ENCODE results near the gene EHBP1L1.

EHBP1L1 gene

DNA sequence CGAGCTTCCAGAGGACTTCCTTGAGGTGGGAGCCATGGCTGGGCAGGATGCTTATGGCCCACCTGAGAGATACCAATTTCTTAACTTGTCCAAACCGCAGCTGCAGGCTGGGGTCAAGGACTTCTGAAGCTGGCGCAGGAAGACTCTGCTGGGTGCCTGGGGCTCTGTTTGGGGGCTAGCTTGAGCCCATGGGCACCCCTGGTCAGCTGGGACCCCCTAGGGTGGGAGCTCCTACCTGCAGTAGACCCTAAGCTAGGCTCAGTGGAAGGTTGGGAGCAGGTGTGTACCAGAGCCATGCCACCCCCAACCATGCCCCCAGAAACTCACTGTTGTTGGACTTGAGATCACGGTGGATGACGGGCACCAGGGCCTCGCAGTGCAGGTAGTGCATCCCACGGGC, 36.8 kb downstream of the EHBP1L1 start:
- DNase-seq (ENCODE audit: low read depth): no peak
- TF ChIP-seq, protein P1, sequence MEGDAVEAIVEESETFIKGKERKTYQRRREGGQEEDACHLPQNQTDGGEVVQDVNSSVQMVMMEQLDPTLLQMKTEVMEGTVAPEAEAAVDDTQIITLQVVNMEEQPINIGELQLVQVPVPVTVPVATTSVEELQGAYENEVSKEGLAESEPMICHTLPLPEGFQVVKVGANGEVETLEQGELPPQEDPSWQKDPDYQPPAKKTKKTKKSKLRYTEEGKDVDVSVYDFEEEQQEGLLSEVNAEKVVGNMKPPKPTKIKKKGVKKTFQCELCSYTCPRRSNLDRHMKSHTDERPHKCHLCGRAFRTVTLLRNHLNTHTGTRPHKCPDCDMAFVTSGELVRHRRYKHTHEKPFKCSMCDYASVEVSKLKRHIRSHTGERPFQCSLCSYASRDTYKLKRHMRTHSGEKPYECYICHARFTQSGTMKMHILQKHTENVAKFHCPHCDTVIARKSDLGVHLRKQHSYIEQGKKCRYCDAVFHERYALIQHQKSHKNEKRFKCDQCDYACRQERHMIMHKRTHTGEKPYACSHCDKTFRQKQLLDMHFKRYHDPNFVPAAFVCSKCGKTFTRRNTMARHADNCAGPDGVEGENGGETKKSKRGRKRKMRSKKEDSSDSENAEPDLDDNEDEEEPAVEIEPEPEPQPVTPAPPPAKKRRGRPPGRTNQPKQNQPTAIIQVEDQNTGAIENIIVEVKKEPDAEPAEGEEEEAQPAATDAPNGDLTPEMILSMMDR (conservative IDR thresholded peaks at IDR 0.05; ENCODE audit: control insufficient read depth, insufficient read depth, low read depth, low read length): no peak
- peak overlapping the region; percentile 91 for H3K4me3 ChIP-seq (ENCODE audit: control insufficient read depth, low read depth, low read length)

DNA sequence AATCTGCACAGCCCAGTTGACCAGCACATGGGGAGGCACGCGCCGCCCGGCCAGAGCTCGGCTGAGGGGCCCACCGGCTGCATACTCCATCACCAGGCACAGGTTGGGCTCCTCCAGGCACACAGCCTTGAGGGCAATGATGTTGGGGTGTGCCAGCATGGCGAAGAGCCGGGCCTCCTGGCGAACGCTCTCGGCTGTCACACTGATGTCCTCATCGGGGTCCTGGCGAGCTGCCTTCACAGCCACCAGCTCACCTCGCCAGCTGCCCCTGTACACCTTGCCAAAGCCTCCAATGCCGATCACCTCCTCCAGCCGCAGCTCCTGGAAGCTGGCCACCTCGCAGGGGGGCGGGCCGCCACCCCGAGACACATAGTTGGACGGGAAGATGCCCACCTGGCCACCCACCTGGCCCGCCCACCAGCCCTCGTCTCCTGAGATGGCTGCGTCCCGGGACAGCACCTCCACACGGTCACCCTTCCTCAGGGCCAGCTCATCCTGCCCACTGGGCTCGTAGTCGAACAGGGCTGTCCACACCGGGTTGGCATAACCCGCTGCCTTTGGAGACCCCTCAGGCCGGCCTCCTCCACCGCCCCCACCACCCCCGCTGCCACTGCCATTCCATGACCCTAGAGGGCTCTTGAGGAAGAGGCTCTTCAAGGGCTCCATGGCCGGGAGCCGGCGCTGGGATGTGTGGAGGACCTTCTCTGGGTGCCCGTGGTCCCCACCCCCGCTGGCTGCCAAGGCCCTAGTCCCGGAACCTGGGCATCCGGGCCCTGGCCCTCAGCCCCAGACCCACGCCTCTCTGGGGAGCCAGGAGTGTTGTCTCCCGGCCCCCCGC, 37.5 kb downstream of the EHBP1L1 start:
- H3K4me3 ChIP-seq (ENCODE audit: control insufficient read depth, low read depth, low read length): peak overlapping the region; percentile 91
- TF ChIP-seq, protein P1 (conservative IDR thresholded peaks at IDR 0.05; ENCODE audit: control insufficient read depth, insufficient read depth, low read depth, low read length): no peak
- DNase-seq (ENCODE audit: low read depth): no peak

DNA sequence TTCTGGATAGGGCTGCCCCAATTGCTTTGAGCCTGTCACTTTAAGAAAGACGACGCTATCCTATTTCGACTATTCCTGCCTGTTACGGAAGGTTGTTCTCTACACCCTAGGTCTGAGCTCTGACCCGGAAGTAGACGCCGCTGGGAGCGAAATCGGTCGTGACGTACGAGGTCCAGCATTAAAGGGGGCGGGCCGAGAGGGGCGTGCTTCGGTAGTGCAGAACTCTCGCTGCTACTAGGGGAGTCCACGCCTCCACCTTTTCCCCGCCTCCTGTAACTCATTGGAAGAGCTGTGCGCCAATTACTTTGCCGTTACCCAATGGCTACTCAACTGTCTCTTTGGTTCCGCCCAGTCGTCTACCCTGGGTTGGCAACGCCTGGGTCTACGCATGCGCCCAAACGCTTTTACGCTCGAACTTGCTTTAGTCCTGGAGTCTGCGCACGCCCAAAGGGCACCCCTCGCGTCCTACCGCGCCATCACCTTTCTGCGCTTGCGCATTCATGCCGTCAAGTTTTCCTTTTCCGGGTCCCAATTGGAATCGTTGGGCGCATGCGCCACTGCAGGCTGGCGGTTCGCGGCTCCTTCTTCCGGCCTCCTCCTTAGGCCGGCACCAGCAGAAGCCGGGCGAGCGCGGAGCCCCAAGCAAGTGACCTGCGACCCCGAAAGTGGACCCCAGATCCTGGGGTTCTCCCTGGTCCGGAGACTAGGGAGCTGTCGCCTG, 39.5 kb downstream of the EHBP1L1 start, which contains the start of gene PCNX3:
PCNX3 (plus strand) TSS at position 548 of the 721 bp plus-strand sequence. CDS start 536 bp downstream, outside the sequence.
- peak within 1 kb of the TSS; percentile 91 for H3K4me3 ChIP-seq (ENCODE audit: control insufficient read depth, low read depth, low read length)
- TF ChIP-seq, protein P1 (conservative IDR thresholded peaks at IDR 0.05; ENCODE audit: control insufficient read depth, insufficient read depth, low read depth, low read length): no peak
- DNase-seq (ENCODE audit: low read depth): peak; percentile 100

DNA sequence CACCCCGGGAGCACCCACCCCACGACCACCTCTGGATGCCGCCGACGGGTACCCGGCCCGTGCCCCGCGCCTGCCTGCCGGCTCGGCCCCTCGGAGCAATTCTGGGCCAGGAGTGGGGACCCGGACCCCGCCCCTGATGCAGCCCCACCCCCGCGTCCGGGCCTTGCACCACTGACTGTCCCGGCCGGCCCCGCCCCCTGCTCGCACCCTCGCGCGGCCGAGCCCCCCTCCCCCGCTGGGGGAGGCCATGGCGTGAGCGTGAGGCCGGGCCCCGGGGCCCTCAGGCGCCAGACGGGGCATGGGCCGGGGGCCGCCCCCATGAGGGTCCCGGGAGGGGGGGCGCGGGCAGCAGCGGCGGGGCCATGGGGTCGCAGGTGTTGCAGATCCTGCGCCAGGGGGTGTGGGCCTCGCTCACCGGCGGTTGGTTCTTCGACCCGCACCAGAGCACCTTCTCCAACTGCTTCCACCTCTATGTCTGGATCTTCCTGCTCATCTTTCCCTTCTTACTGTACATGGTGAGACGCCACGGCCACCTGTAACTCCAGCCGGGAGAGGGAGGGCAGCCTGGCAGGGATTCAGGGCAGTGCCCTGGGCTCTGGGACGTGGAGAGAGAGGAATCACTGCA, 40.2 kb downstream of the EHBP1L1 start:
- H3K4me3 ChIP-seq (ENCODE audit: control insufficient read depth, low read depth, low read length): peak overlapping the region; percentile 80
- no peak for DNase-seq (ENCODE audit: low read depth)

DNA sequence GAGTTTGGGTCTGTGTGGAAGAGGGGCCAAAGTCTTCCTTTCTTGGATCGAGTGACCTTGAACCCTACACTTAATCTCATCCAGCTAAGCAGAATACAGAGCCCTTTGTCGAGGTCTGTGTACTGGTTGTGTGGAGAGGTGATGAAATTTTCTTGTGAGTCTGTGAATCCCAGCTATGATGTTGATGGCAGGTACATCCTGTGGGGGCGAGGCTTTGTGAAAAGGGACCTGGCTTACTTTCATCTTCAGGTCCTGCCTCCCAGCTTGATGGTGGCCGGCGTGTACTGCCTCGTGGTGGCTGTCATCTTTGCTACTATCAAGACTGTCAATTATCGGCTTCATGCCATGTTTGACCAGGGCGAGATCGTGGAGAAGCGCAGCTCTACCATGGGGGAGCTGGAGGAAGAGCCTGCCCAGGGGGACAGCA, 40.7 kb downstream of the EHBP1L1 start:
- TF ChIP-seq, protein P1 (conservative IDR thresholded peaks at IDR 0.05; ENCODE audit: control insufficient read depth, insufficient read depth, low read depth, low read length): no peak
- peak overlapping the region; percentile 80 for H3K4me3 ChIP-seq (ENCODE audit: control insufficient read depth, low read depth, low read length)
- no peak for DNase-seq (ENCODE audit: low read depth)

More for the DNA sequence above, 40.2 kb downstream of the EHBP1L1 start:
- TF ChIP-seq, protein P1 (conservative IDR thresholded peaks at IDR 0.05; ENCODE audit: control insufficient read depth, insufficient read depth, low read depth, low read length): no peak

DNA sequence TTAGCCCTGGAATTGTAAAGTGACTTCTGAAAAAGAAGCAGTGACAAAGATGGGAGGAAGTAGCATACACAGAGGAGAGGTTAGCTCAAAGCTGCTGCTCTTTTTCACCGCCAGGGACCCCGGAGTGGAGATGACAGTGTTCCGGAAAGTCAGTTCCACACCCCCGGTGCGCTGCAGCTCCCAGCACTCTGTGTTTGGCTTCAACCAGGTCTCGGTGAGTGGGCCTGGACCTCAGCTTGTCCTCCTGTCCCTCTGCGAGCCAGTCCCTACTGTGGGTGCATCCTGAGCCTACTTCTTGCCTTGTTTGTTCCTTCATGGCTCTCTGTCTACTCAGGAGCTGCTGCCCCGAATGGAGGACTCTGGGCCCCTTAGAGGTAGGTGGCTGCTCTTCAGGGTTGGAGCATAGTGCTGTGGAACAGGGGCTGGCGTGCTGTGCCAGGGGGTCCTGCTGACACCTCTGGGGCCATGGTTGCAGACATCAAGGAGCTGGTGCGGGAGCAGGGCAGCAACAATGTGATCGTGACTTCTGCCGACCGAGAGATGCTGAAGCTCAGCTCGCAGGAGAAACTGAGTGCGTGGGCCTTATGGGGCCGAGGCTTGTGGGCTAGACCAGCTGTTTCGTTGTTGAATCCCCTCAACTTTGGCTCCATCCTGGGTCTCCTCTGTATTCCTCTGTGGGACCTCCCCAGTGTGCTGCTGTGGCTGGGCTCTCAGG, 41.4 kb downstream of the EHBP1L1 start:
- peak overlapping the region; percentile 80 for H3K4me3 ChIP-seq (ENCODE audit: control insufficient read depth, low read depth, low read length)
- DNase-seq (ENCODE audit: low read depth): no peak

More for the DNA sequence above, 41.4 kb downstream of the EHBP1L1 start:
- TF ChIP-seq, protein P1 (conservative IDR thresholded peaks at IDR 0.05; ENCODE audit: control insufficient read depth, insufficient read depth, low read depth, low read length): no peak
